ENCODE results near the gene NMBR. TPM values are rescaled to one million over a fixed set of nuclear protein-coding genes. Genes with fewer than 3 reads are reported as not detected.
"Not testable (repeated sequence)": the region's sequence is repeated elsewhere in the genome, so short reads cannot be mapped to it uniquely, and the experiment has no call there.

The NMBR gene
- not detected in 2 replicates for total RNA-seq (2014; rRNA removed; shearing (Covaris generic); ENCODE audit: low replicate concordance)

- peak; percentile 93 for DNase-seq (ENCODE audit: low read depth)
- in situ Hi-C loops (cut with HindIII; ENCODE audit: low pct_unique_long_range_greater_than_20kb, low sequenced_read_pairs) = no loop called here
Observed at GRCh38 chr6:142146828-142147662, at the start of gene NMBR, which contains the start of gene VTA1. Gene NMBR (minus strand): TSS chr6:142147122. CDS start chr6:142088658, 58,464 bp downstream. Gene VTA1 (plus strand): TSS chr6:142147263. CDS start chr6:142147288, 25 bp downstream.

- in situ Hi-C loops (cut with HindIII; ENCODE audit: low pct_unique_long_range_greater_than_20kb, low sequenced_read_pairs) = no loop called here
- DNase-seq (ENCODE audit: low read depth) = no peak
Observed at GRCh38 chr6:142195862-142196541, 49.1 kb upstream of the NMBR start.

- no peak for DNase-seq (ENCODE audit: low read depth)
- in situ Hi-C loops (cut with HindIII; ENCODE audit: low pct_unique_long_range_greater_than_20kb, low sequenced_read_pairs) = no loop called here
Observed at GRCh38 chr6:142193621-142194020, 46.7 kb upstream of the NMBR start.

- in situ Hi-C loops (cut with HindIII; ENCODE audit: low pct_unique_long_range_greater_than_20kb, low sequenced_read_pairs) = no loop called here
Observed at GRCh38 chr6:142192343-142192742, 45.4 kb upstream of the NMBR start.

GRCh38 chr6:142189057-142189456 lies 42.1 kb upstream of the NMBR start:
- no peak for DNase-seq (ENCODE audit: low read depth)
- in situ Hi-C loops (cut with HindIII; ENCODE audit: low pct_unique_long_range_greater_than_20kb, low sequenced_read_pairs) = no loop called here

More at GRCh38 chr6:142192343-142192742, 45.4 kb upstream of the NMBR start:
- no peak for DNase-seq (ENCODE audit: low read depth)

- in situ Hi-C loops (cut with HindIII; ENCODE audit: low pct_unique_long_range_greater_than_20kb, low sequenced_read_pairs); DNase-seq (ENCODE audit: low read depth): not testable (repeated sequence)
Observed at GRCh38 chr6:142188341-142188740, 41.4 kb upstream of the NMBR start.

- in situ Hi-C loops (cut with HindIII; ENCODE audit: low pct_unique_long_range_greater_than_20kb, low sequenced_read_pairs) = no loop called here
- DNase-seq (ENCODE audit: low read depth) = no peak
Observed at GRCh38 chr6:142187209-142187608, 40.3 kb upstream of the NMBR start.

GRCh38 chr6:142185641-142186040 lies 38.7 kb upstream of the NMBR start:
- no peak for DNase-seq (ENCODE audit: low read depth)
- in situ Hi-C loops (cut with HindIII; ENCODE audit: low pct_unique_long_range_greater_than_20kb, low sequenced_read_pairs) = no loop called here

- DNase-seq (ENCODE audit: low read depth) = no peak
- in situ Hi-C loops (cut with HindIII; ENCODE audit: low pct_unique_long_range_greater_than_20kb, low sequenced_read_pairs) = no loop called here
Observed at GRCh38 chr6:142184307-142184706, 37.4 kb upstream of the NMBR start.

GRCh38 chr6:142183351-142183750 lies 36.4 kb upstream of the NMBR start:
- in situ Hi-C loops (cut with HindIII; ENCODE audit: low pct_unique_long_range_greater_than_20kb, low sequenced_read_pairs) = no loop called here
- DNase-seq (ENCODE audit: low read depth) = no peak

- in situ Hi-C loops (cut with HindIII; ENCODE audit: low pct_unique_long_range_greater_than_20kb, low sequenced_read_pairs) = no loop called here
- no peak for DNase-seq (ENCODE audit: low read depth)
Observed at GRCh38 chr6:142182004-142182403, 35.1 kb upstream of the NMBR start.

GRCh38 chr6:142178129-142178528 lies 31.2 kb upstream of the NMBR start:
- no peak for DNase-seq (ENCODE audit: low read depth)
- in situ Hi-C loops (cut with HindIII; ENCODE audit: low pct_unique_long_range_greater_than_20kb, low sequenced_read_pairs) = no loop called here

- DNase-seq (ENCODE audit: low read depth) = no peak
- in situ Hi-C loops (cut with HindIII; ENCODE audit: low pct_unique_long_range_greater_than_20kb, low sequenced_read_pairs) = no loop called here
Observed at GRCh38 chr6:142174703-142175102, 27.8 kb upstream of the NMBR start.

GRCh38 chr6:142173980-142174379 lies 27.1 kb upstream of the NMBR start:
- no peak for DNase-seq (ENCODE audit: low read depth)
- in situ Hi-C loops (cut with HindIII; ENCODE audit: low pct_unique_long_range_greater_than_20kb, low sequenced_read_pairs) = no loop called here

- DNase-seq (ENCODE audit: low read depth) = no peak
- in situ Hi-C loops (cut with HindIII; ENCODE audit: low pct_unique_long_range_greater_than_20kb, low sequenced_read_pairs) = no loop called here
Observed at GRCh38 chr6:142172758-142173157, 25.8 kb upstream of the NMBR start.

- no peak for DNase-seq (ENCODE audit: low read depth)
- in situ Hi-C loops (cut with HindIII; ENCODE audit: low pct_unique_long_range_greater_than_20kb, low sequenced_read_pairs) = no loop called here
Observed at GRCh38 chr6:142171351-142171750, 24.4 kb upstream of the NMBR start.

GRCh38 chr6:142167486-142167885 lies 20.6 kb upstream of the NMBR start:
- in situ Hi-C loops (cut with HindIII; ENCODE audit: low pct_unique_long_range_greater_than_20kb, low sequenced_read_pairs) = no loop called here
- DNase-seq (ENCODE audit: low read depth) = no peak

- in situ Hi-C loops (cut with HindIII; ENCODE audit: low pct_unique_long_range_greater_than_20kb, low sequenced_read_pairs) = no loop called here
- no peak for DNase-seq (ENCODE audit: low read depth)
Observed at GRCh38 chr6:142167071-142167470, 20.1 kb upstream of the NMBR start.

GRCh38 chr6:142165227-142165626 lies 18.3 kb upstream of the NMBR start:
- no peak for DNase-seq (ENCODE audit: low read depth)
- in situ Hi-C loops (cut with HindIII; ENCODE audit: low pct_unique_long_range_greater_than_20kb, low sequenced_read_pairs) = no loop called here
